AG04450 (cell line): ENCODE data around the gene RESP18. TPM values are rescaled to one million over a fixed set of nuclear protein-coding genes. Genes with fewer than 3 reads are reported as not detected.
A peak's percentile ranks its signal among the peaks of the same experiment; 100 is the strongest.

Source experiments
- CTCF ChIA-PET: fragments of 300-600, 350-600 bp; formaldehyde crosslinking; extraction: SDS; loops from one replicate; lab custom pipeline; 2022; ENCODE audit warnings: antibody characterized with exemption, inconsistent platforms; lab: Charles Lee
- POLR2A ChIA-PET: fragments of 350-600 bp; formaldehyde crosslinking; extraction: SDS; loops from one replicate; lab custom pipeline; 2021; ENCODE audit warnings: antibody characterized with exemption, inconsistent platforms; lab: Yijun Ruan, JAX
- DNase-seq: peaks from one replicate; pipeline ENCODE4 v3.0.0-alpha.2; 2011; ENCODE audit warnings: low read depth, low spot score
- H3K27ac ChIP-seq: one replicate; pipeline ENCODE4 v1.5.1; 2012; ENCODE audit warnings: low read depth, low read length, control low read depth
- H3K27me3 ChIP-seq: one replicate; pipeline ENCODE4 v1.6.0; 2012; ENCODE audit warnings: low read length; ENCODE audit not compliant: control insufficient read depth, insufficient read depth
- H3K4me3 ChIP-seq: 2 replicates; pipeline ENCODE4 v1.5.1; 2011; ENCODE audit warnings: mild to moderate bottlenecking, low read depth, low read length, control low read depth
- H3K9me3 ChIP-seq: 2 replicates; pipeline ENCODE4 v1.5.1; 2012; ENCODE audit warnings: low read length; ENCODE audit not compliant: control insufficient read depth, insufficient read depth
- polyA minus RNA-seq: library from RNA; depleted of rRNA, polyadenylated mRNA; stranded (reverse); fragments of >200 nt; gene quantifications from 2 replicates; pipeline ENCODE4 v1.2.3, GENCODE V29; 2011; rRNA and poly(A)+ RNA removed
- polyA plus RNA-seq: library from polyadenylated mRNA; depleted of rRNA; stranded (reverse); fragments of >200 nt; gene quantifications from 2 replicates; pipeline ENCODE4 v1.2.3, GENCODE V29; 2011; rRNA removed
- TF ChIP-seq, protein P1 (sequence below): IDR thresholded peaks from 2 replicates; pipeline ENCODE4 v1.5.1; 2011; ENCODE audit warnings: low read depth, low read length, control low read depth, inconsistent platforms

The RESP18 gene
- polyA plus RNA-seq (not detected in 2 replicates), polyA minus RNA-seq (not detected in 2 replicates)

DNA sequence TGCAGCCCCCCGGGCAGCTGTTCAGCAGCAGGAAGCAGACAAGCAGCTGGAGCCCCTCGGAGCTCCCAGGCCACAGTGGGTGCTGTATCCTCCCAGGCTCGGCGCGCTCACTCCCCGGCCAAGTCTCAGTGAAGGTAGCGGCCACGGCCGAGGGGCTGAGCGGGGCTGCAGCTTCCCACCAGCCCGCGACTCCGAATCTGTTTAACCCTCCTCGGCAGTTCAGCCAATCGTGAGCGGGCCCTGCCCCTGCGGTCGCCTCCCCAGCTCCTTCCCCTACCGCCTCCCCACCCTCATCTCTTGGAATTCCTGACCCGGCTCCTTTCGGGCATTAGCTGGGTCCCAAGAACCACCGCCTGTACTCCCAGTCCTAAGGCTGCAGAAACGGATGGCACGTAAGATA is at the start of gene RESP18:
RESP18 (minus strand) TSS at position 203 of the 400 bp plus-strand sequence.
- CTCF ChIA-PET = interaction anchor here (2.3 kb wide), 1 partner anchor 38 kb away, joined by 5 read pairs; no protein-coding TSS in a partner anchor
- TF ChIP-seq, protein P1, sequence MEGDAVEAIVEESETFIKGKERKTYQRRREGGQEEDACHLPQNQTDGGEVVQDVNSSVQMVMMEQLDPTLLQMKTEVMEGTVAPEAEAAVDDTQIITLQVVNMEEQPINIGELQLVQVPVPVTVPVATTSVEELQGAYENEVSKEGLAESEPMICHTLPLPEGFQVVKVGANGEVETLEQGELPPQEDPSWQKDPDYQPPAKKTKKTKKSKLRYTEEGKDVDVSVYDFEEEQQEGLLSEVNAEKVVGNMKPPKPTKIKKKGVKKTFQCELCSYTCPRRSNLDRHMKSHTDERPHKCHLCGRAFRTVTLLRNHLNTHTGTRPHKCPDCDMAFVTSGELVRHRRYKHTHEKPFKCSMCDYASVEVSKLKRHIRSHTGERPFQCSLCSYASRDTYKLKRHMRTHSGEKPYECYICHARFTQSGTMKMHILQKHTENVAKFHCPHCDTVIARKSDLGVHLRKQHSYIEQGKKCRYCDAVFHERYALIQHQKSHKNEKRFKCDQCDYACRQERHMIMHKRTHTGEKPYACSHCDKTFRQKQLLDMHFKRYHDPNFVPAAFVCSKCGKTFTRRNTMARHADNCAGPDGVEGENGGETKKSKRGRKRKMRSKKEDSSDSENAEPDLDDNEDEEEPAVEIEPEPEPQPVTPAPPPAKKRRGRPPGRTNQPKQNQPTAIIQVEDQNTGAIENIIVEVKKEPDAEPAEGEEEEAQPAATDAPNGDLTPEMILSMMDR = no peak
- POLR2A ChIA-PET = no interaction called here
- Histone ChIP-seq H3K4me3 (no peak within 1 kb of the TSS), H3K9me3 (peaks cover 5% of the 10 kb centered on the region; the same call in 1 of the 2 replicates), H3K27ac (no peak within 1 kb of the TSS), H3K27me3 (peaks cover 43% of the 10 kb centered on the region)
- no peak for DNase-seq

DNA sequence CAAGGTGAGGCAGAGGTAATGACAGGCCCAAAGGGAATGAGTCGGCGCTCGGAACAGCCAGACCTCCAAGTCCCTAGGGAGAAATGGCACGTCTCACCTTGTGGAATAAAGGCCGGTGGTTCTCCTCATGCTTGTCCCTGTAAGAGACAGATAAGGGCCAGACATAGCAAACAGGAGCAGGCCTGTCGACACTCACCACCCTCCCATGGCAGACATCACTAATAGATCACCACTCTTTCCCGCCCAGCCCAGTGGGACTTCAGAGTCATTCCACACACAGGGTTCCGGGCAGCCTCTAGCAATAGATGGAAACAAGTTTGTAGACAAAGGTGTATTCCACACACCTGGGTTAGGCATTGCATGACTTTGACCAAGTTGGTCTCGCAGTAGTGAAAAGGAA is 48.9 kb upstream of the RESP18 start:
- Histone ChIP-seq H3K27ac (no peak overlapping the region), H3K9me3 (no peaks in the 10 kb centered on the region), H3K4me3 (no peak overlapping the region), H3K27me3 (no peaks in the 10 kb centered on the region)
- ChIA-PET POLR2A (no interaction called here), CTCF (no interaction called here)
- DNase-seq = no peak
- TF ChIP-seq, protein P1 = no peak

DNA sequence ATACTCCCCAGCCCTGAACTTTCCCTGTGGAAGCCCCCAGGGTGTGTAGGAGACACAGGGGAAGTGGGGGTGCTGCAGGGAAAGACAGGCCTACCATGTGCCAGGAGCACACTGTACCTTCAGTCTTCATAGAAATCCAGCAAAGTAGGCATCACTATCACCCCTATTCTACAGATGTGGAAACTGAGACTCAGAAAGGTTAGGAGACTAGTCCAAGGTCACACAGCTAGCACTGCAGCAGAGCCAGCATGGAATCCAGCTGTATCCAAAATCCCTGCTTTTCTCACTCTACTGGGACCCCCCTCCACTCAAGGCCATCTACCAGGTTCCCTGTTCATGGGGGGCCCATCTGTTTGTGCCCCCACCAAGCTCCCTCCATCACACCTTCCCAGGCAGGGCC is 48.4 kb upstream of the RESP18 start:
- ChIA-PET POLR2A (no interaction called here), CTCF (no interaction called here)
- H3K9me3 ChIP-seq = no peaks in the 10 kb centered on the region
- H3K27me3 ChIP-seq = no peaks in the 10 kb centered on the region
- DNase-seq = no peak
- no peak overlapping the region for H3K27ac ChIP-seq
- H3K4me3 ChIP-seq = no peak overlapping the region
- TF ChIP-seq, protein P1 = no peak

DNA sequence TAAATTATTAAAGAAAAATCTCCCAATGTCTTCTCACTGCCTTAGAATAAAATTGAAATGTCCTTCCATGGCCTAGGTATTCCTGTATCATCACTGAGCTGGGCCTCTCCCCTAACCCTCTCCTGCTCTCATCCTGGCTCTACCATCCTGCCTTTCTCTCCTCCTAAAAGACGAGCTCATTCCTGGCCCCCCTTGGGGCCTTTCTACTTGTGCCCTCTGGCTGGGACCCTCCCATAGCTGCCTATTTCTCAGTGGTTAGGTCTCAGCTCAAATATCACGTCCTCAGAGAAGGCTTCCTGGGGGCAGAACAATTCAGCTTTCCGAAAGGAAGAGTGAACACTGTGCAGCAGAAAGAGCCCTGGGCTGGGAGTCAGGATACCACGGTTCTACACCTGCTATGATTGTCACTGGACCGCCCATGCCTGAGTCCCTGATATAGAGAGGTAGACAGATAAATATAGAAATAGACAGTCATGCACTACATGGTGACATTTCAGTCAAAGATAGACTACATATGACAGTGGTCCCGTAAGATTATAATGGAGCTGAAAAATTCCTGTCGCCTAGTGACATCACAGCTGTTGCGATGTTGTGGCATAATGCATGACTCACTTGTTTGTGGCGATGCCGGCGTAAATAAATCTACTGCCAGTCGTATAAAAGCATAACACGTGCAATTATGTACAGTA is 45.8 kb upstream of the RESP18 start:
- TF ChIP-seq, protein P1 = no peak
- CTCF ChIA-PET = interaction anchor here (0.7 to 2.0 kb wide), 4 partner anchors 9 to 312 kb away, joined by 3 to 11 read pairs (median 3); partner anchors contain the start of gene DNPEP
- no peak overlapping the region for H3K4me3 ChIP-seq
- no peaks in the 10 kb centered on the region for H3K27me3 ChIP-seq
- POLR2A ChIA-PET = interaction anchor here (1.1 kb wide), 1 partner anchor 9 kb away, joined by 3 read pairs; no protein-coding TSS in a partner anchor
- H3K27ac ChIP-seq = no peak overlapping the region
- DNase-seq = no peak
- H3K9me3 ChIP-seq = no peaks in the 10 kb centered on the region

DNA sequence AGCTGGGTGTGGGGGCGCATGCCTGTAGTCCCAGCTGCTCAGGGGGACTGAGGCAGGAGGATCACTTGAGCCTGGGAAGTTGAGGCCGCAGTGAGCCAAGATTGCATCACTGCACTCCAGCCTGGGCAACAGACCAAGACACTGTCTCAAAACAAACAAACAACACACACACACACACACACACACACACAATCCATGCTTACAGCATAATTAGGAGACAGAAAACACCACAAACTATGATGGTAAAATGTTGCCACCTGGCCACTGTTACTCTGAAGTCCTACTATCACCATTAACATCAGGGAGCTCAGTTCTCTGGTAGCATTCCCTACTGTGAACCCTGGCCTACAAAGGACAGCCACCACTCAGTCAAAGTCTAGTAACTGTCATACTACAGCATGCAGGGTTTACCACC is 36.9 kb upstream of the RESP18 start:
- ChIA-PET POLR2A (interaction anchor here (0.6 to 2.1 kb wide), 5 partner anchors 10 to 129 kb away, joined by 3 to 14 read pairs (median 4); partner anchors contain the start of gene DNPEP), CTCF (interaction anchor here (0.8 to 2.1 kb wide), 4 partner anchors 8 to 160 kb away, joined by 3 to 11 read pairs (median 7); no protein-coding TSS in a partner anchor)
- TF ChIP-seq, protein P1 = no peak
- Histone ChIP-seq H3K4me3 (no peak overlapping the region), H3K27ac (peak overlapping the region; percentile 81), H3K9me3 (no peaks in the 10 kb centered on the region), H3K27me3 (no peaks in the 10 kb centered on the region)
- DNase-seq = no peak
